Muscle layer of duodenum (tissue), 2 donors: ENCODE measurements around the gene TLR10.

ENCODE experiments used
- H3K27ac ChIP-seq: one replicate; pipeline ENCODE4 v1.7.0; 2013; ENCODE audit warnings: mild to moderate bottlenecking, low read length
- H3K27me3 ChIP-seq: one replicate; pipeline ENCODE4 v1.7.0; 2013; ENCODE audit warnings: low read depth, mild to moderate bottlenecking, control low read depth, low read length
- H3K36me3 ChIP-seq, 2 donors: one replicate each; pipeline ENCODE4 v1.7.0; 2013; ENCODE audit warnings: low read length in 2 of 2, control low read depth in 1 of 2, mild to moderate bottlenecking in 1 of 2; ENCODE audit not compliant: insufficient read depth in 2 of 2, control insufficient read depth in 1 of 2
- H3K4me1 ChIP-seq, 2 donors: one replicate each; pipeline ENCODE4 v1.7.0; 2013; ENCODE audit warnings: low read length in 2 of 2, mild to moderate bottlenecking in 2 of 2, control low read depth in 1 of 2, moderate library complexity in 1 of 2; ENCODE audit not compliant: insufficient read depth in 2 of 2, control insufficient read depth in 1 of 2
- H3K4me3 ChIP-seq, 2 donors: one replicate each; pipeline ENCODE4 v1.7.0; 2013; ENCODE audit warnings: low read length in 2 of 2, low read depth in 1 of 2, mild to moderate bottlenecking in 1 of 2
- H3K9me3 ChIP-seq, 2 donors: one replicate each; pipeline ENCODE4 v1.7.0; 2013; ENCODE audit warnings: low read length in 2 of 2, control low read depth in 1 of 2, mild to moderate bottlenecking in 1 of 2; ENCODE audit not compliant: control insufficient read depth in 1 of 2
- donor health status: healthy.

The TLR10 gene

GRCh38 chr4:38800366-38800765 lies 17.6 kb upstream of the TLR10 start:
- Histone ChIP-seq H3K27me3 (no peaks in the 10 kb centered on the region), H3K27ac (no peak overlapping the region), H3K4me3 (peak overlapping the region in 1 of 2 donors; percentile 27), H3K36me3 (peaks cover 30 to 35% of the 10 kb centered on the region in 2 donors), H3K4me1 (peaks cover 0 to 8% of the 10 kb centered on the region in 2 donors), H3K9me3 (no peaks in the 10 kb centered on the region)

DNA sequence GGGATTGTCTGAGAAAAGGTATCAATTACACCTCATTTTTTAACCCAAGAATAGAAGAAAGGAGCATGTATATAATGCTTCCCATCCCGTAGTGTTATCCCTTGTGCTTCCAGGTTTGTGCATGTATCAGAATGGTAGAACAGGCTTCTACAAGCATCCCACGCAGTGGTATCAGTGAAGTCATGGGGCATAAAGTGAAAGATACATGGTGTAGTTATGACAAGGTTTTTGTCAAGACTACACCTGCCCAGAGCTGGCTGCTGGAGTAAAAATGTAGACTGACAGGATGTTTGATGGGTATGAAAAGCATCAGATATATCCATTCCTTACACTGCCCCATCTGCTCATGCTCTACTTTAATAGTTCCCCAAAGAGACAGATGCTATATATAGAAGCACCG lies 12.3 kb upstream of the TLR10 start:
- H3K4me1 ChIP-seq, result no peaks in the 10 kb centered on the region
- H3K27me3 ChIP-seq, result no peaks in the 10 kb centered on the region
- no peak overlapping the region for H3K27ac ChIP-seq
- H3K9me3 ChIP-seq, result no peaks in the 10 kb centered on the region
- H3K36me3 ChIP-seq, result peaks cover 25 to 27% of the 10 kb centered on the region in 2 donors
- no peak overlapping the region for H3K4me3 ChIP-seq

DNA sequence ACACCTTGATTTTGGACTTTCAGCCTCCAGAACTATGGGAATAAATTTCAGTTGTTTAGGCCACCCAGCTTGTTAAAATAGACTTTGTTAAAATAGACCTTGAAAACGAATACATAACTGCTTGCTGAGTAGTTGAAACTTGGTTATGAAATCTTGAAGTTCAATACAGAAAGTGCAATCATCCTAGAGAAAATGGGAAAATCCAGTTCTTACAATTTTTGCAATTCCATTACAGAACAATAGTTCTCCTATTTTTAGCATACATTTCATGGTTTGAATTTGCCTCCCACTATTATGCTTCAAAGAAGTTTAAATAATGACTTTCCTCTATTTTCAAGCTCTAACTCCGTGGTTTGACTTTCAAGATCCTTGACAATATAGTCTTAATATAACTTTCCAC lies 11.3 kb upstream of the TLR10 start:
- Histone ChIP-seq H3K27me3 (no peaks in the 10 kb centered on the region), H3K4me1 (no peaks in the 10 kb centered on the region), H3K4me3 (no peak overlapping the region), H3K9me3 (peaks cover 0 to 2% of the 10 kb centered on the region in 2 donors), H3K36me3 (peaks cover 16% of the 10 kb centered on the region in 2 donors), H3K27ac (no peak overlapping the region)

- Histone ChIP-seq H3K9me3 (peaks cover 0 to 2% of the 10 kb centered on the region in 2 donors), H3K4me3 (no peak overlapping the region), H3K27ac (peak overlapping the region; percentile 26), H3K27me3 (no peaks in the 10 kb centered on the region), H3K4me1 (no peaks in the 10 kb centered on the region), H3K36me3 (no peaks in the 10 kb centered on the region)
These were observed 8.2 kb upstream of the TLR10 start for GRCh38 chr4:38791010-38791409.

DNA sequence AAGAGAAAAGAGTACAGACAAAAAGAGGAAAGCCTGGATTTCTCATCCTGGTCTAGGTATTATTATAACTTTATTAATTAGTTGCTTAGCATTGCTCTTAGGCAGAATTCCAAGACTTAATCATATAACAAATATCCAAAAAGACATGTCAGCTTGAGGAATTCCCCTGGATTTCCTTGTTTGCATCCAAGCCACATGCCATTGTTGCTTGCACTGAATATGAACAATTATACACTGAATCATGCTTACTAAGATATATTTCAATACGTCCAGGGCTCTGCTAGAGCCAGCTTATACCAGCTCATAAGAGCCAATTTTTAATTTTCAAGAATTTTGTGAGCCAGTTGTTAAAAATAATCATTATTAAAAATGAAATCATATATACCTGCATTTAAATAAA lies 5.5 kb upstream of the TLR10 start:
- no peak overlapping the region for H3K27ac ChIP-seq
- no peaks in the 10 kb centered on the region for H3K4me1 ChIP-seq
- H3K9me3 ChIP-seq, result peaks cover 0 to 2% of the 10 kb centered on the region in 2 donors
- no peaks in the 10 kb centered on the region for H3K36me3 ChIP-seq
- H3K4me3 ChIP-seq, result no peak overlapping the region
- H3K27me3 ChIP-seq, result no peaks in the 10 kb centered on the region

DNA sequence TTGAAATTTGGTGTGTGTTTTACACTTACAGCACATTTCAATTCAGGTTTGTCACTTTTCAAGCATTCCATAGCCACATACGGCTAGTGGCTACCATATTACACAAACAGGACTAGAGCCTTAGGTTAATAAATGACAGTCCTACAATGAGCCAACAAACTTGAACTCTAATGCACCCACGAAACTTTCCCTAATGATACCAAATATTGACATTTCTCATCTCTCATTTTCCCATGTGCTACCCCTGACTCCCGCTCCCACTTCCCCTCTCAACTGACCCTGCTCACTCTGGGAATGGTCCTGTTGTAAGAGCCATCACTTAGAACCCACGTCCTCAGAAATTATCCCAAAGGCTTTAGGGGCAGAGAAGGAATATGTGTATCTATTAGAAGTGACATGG lies 4.9 kb upstream of the TLR10 start:
- H3K36me3 ChIP-seq, result no peaks in the 10 kb centered on the region
- H3K4me3 ChIP-seq, result no peak overlapping the region
- no peaks in the 10 kb centered on the region for H3K4me1 ChIP-seq
- no peaks in the 10 kb centered on the region for H3K27me3 ChIP-seq
- H3K27ac ChIP-seq, result no peak overlapping the region
- H3K9me3 ChIP-seq, result peaks cover 0 to 2% of the 10 kb centered on the region in 2 donors

- H3K27ac ChIP-seq, result no peak overlapping the region
- no peaks in the 10 kb centered on the region for H3K27me3 ChIP-seq
- no peak overlapping the region for H3K4me3 ChIP-seq
- H3K36me3 ChIP-seq, result no peaks in the 10 kb centered on the region
- peaks cover 0 to 2% of the 10 kb centered on the region in 2 donors for H3K9me3 ChIP-seq
- H3K4me1 ChIP-seq, result no peaks in the 10 kb centered on the region
These were observed 3.2 kb upstream of the TLR10 start for GRCh38 chr4:38785901-38786402.

DNA sequence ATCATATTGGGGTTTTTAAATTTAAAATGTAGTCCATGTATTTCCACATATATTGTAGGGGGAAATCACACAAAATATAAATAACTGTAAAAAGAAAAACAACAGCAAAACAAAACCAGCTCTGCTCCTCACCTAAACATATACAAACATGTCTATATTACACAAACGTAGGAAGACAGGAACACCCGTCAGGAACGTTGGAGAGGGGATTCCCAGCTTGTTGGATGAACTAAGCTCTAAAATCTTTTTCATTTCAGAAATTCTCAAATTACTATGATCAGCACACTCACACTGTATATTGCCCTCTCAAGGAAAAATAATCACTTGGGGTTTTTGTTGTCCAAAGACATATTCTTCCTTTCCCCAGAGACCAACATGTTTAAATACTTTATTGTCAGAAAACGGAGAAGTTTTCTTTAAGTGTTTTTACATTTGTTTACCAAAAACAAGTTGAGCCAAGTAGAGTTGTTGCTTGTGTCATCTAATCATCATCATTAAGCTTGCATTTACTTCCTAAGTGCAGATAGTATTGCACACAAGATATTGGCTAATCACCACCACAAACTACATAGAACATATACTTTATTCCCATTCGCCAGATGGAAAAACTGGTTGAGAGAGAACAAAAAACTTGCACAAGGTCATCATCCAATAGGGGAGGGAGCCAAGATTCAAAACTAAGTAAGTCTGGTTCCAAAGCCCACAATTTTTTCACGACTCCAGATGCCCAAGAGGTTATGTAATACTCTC lies 2.4 kb upstream of the TLR10 start:
- no peak overlapping the region for H3K27ac ChIP-seq
- H3K4me3 ChIP-seq, result no peak overlapping the region
- H3K27me3 ChIP-seq, result no peaks in the 10 kb centered on the region

DNA sequence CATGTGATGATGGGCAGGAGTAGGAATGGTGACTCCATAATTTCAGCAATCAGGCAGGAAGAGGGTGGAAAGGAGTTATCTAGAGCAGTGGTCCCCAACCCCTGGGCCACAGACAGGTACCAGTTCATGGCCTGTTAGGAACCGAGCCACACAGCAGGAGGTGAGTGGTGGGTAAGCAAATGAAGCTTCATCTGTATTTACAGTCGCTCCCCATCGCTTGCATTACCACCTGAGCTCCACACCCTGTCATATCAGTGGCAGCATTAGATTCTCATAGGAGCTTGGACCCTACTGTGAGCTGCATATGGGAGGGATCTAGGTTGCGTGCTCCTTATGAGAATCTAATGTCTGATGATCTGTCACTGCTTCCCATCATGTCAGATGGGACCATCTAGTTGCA lies 1.4 kb upstream of the TLR10 start:
- Histone ChIP-seq H3K36me3 (no peaks in the 10 kb centered on the region), H3K4me3 (no peak overlapping the region), H3K9me3 (no peaks in the 10 kb centered on the region), H3K4me1 (no peaks in the 10 kb centered on the region), H3K27me3 (no peaks in the 10 kb centered on the region), H3K27ac (no peak overlapping the region)

More for the DNA sequence above, 2.4 kb upstream of the TLR10 start:
- no peaks in the 10 kb centered on the region for H3K36me3 ChIP-seq
- H3K4me1 ChIP-seq, result no peaks in the 10 kb centered on the region
- H3K9me3 ChIP-seq, result peaks cover 0 to 2% of the 10 kb centered on the region in 2 donors

DNA sequence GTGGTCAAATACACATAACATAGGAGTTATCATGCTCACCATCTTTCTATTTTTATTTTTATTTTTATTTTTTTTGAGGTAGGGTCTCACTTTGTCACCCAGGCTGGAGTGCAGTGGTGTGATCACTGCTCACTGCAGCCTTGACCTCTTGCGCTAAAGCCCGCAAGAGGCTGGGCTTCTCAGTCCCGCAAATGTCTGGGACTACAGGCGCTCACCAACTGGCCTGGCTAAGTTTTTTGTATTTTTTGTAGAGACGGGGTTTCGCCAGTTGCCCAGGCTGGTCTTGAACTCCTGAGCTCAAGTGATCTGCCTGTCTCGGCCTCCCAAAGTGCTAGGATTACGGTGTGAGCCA lies 295 bp upstream of the TLR10 start:
- Histone ChIP-seq H3K4me3 (no peak overlapping the region), H3K4me1 (no peaks in the 10 kb centered on the region), H3K27me3 (no peaks in the 10 kb centered on the region), H3K27ac (no peak overlapping the region), H3K9me3 (no peaks in the 10 kb centered on the region), H3K36me3 (no peaks in the 10 kb centered on the region)

DNA sequence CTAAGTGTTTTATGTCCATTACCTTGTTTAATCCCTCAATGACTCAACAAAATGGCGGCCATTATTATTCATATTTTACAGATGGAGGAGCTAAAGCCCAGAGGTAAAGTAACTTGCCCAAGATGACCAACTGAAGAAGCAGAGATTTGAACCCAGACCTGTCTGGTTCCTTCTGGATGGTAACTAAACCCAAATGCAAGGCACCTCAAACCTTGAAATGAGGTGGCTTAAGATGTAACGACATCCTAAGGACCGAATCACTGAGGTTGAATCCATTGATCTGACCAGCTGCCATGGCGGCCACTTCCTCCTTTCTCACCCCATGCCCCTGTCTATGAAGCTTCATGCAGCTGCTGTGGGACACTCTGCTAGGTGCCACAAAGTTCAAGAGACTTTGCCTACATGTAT lies 932 bp downstream of the TLR10 start:
- Histone ChIP-seq H3K9me3 (no peaks in the 10 kb centered on the region), H3K4me3 (no peak overlapping the region), H3K27ac (no peak overlapping the region), H3K4me1 (no peaks in the 10 kb centered on the region), H3K27me3 (no peaks in the 10 kb centered on the region), H3K36me3 (no peaks in the 10 kb centered on the region)
